Activated CD8-positive, alpha-beta memory T cell treated with anti-CD3 and anti-CD28 coated beads, Interleukin-2, amount 10 ng/mL, durations not matched to agents 7 days and 5 days (primary cell): ENCODE data around the gene ERC2. TPM values are rescaled to one million over a fixed set of nuclear protein-coding genes. Genes with fewer than 3 reads are reported as not detected.

Experiments
- ATAC-seq: fragments of 150-1000 bp; cut with Tn5 transposase; one replicate; pipeline ENCODE4 v1.10.0; 2021; ENCODE audit warnings: moderate library complexity
- CTCF ChIA-PET: fragments of 350-600 bp; sonication (Branson Sonifier 250); formaldehyde crosslinking; loops from one replicate; lab custom pipeline; 2021; ENCODE audit warnings: antibody characterized with exemption; lab: Charles Lee
- DNase-seq: peaks from one replicate; pipeline ENCODE4 v3.0.0-alpha.2; 2020
- H3K27ac Mint-ChIP-seq: one replicate; pipeline ENCODE4 v1.8.0; 2021; ENCODE audit warnings: mild to moderate bottlenecking, mixed read lengths
- H3K27me3 Mint-ChIP-seq: one replicate; pipeline ENCODE4 v1.8.0; 2021; ENCODE audit warnings: mixed read lengths
- H3K36me3 Mint-ChIP-seq: one replicate; pipeline ENCODE4 v1.8.0; 2021; ENCODE audit warnings: mild to moderate bottlenecking, mixed read lengths
- H3K4me1 Mint-ChIP-seq: one replicate; pipeline ENCODE4 v1.8.0; 2021; ENCODE audit warnings: mixed read lengths
- H3K4me3 Mint-ChIP-seq: one replicate; pipeline ENCODE4 v1.8.0; 2021; ENCODE audit warnings: mild to moderate bottlenecking, moderate library complexity, mixed read lengths
- H3K9me3 Mint-ChIP-seq: one replicate; pipeline ENCODE4 v1.8.0; 2022; ENCODE audit warnings: low read depth, mixed read lengths
- total RNA-seq, 2 experiments: library from RNA; stranded (reverse); gene quantifications; one replicate each; pipeline ENCODE4 v1.2.3, GENCODE V29; 2021

The ERC2 gene
- total RNA-seq, 2 experiments from 2014 or later = not detected

- no peaks in the 10 kb centered on the region for H3K27me3 Mint-ChIP-seq
- CTCF ChIA-PET = no interaction called here
- no peak for DNase-seq
Observed at GRCh38 chr3:55531321-55531720, 936.9 kb downstream of the ERC2 start.

GRCh38 chr3:55527361-55527760, 940.9 kb downstream of the ERC2 start:
- Mint-ChIP-seq H3K27me3 (no peaks in the 10 kb centered on the region), H3K36me3 (no peaks in the 10 kb centered on the region), H3K4me1 (no peaks in the 10 kb centered on the region), H3K4me3 (no peak overlapping the region), H3K27ac (no peak overlapping the region), H3K9me3 (no peaks in the 10 kb centered on the region)
- no peak for DNase-seq
- CTCF ChIA-PET = no interaction called here
- ATAC-seq = no peak

More at GRCh38 chr3:55531321-55531720, 936.9 kb downstream of the ERC2 start:
- no peak overlapping the region for H3K27ac Mint-ChIP-seq
- no peaks in the 10 kb centered on the region for H3K36me3 Mint-ChIP-seq
- H3K4me1 Mint-ChIP-seq = no peaks in the 10 kb centered on the region
- no peak for ATAC-seq
- no peak overlapping the region for H3K4me3 Mint-ChIP-seq
- H3K9me3 Mint-ChIP-seq = no peaks in the 10 kb centered on the region

GRCh38 chr3:55526332-55527030, 941.8 kb downstream of the ERC2 start:
- Mint-ChIP-seq H3K27ac (no peak overlapping the region), H3K36me3 (no peaks in the 10 kb centered on the region), H3K4me3 (no peak overlapping the region), H3K27me3 (no peaks in the 10 kb centered on the region), H3K9me3 (no peaks in the 10 kb centered on the region), H3K4me1 (no peaks in the 10 kb centered on the region)
- DNase-seq (no peak), ATAC-seq (no peak)
- CTCF ChIA-PET = no interaction called here

- no peak overlapping the region for H3K4me3 Mint-ChIP-seq
- no peaks in the 10 kb centered on the region for H3K4me1 Mint-ChIP-seq
- ATAC-seq (no peak), DNase-seq (no peak)
- no peaks in the 10 kb centered on the region for H3K36me3 Mint-ChIP-seq
- no peaks in the 10 kb centered on the region for H3K9me3 Mint-ChIP-seq
- H3K27me3 Mint-ChIP-seq = no peaks in the 10 kb centered on the region
- no peak overlapping the region for H3K27ac Mint-ChIP-seq
- CTCF ChIA-PET = no interaction called here
Observed at GRCh38 chr3:55525436-55525835, 942.8 kb downstream of the ERC2 start.

GRCh38 chr3:55524565-55525244, 943.6 kb downstream of the ERC2 start:
- CTCF ChIA-PET = interaction anchor here (0.7 kb wide), 1 partner anchor 11 kb away, joined by 3 read pairs; no protein-coding TSS in a partner anchor
- H3K27me3 Mint-ChIP-seq = no peaks in the 10 kb centered on the region

GRCh38 chr3:55523471-55523870, 944.8 kb downstream of the ERC2 start:
- Mint-ChIP-seq H3K36me3 (no peaks in the 10 kb centered on the region), H3K27me3 (no peaks in the 10 kb centered on the region), H3K4me1 (no peaks in the 10 kb centered on the region), H3K9me3 (no peaks in the 10 kb centered on the region), H3K4me3 (no peak overlapping the region), H3K27ac (no peak overlapping the region)
- no peak for DNase-seq
- CTCF ChIA-PET = no interaction called here
- ATAC-seq = no peak

More at GRCh38 chr3:55524565-55525244, 943.6 kb downstream of the ERC2 start:
- H3K4me1 Mint-ChIP-seq = no peaks in the 10 kb centered on the region
- no peaks in the 10 kb centered on the region for H3K9me3 Mint-ChIP-seq
- no peak for ATAC-seq
- H3K27ac Mint-ChIP-seq = no peak overlapping the region
- no peaks in the 10 kb centered on the region for H3K36me3 Mint-ChIP-seq
- no peak overlapping the region for H3K4me3 Mint-ChIP-seq
- DNase-seq = no peak

GRCh38 chr3:55521738-55522421, 946.4 kb downstream of the ERC2 start:
- Mint-ChIP-seq H3K4me3 (no peak overlapping the region), H3K27ac (no peak overlapping the region), H3K4me1 (no peaks in the 10 kb centered on the region), H3K9me3 (no peaks in the 10 kb centered on the region), H3K27me3 (no peaks in the 10 kb centered on the region), H3K36me3 (no peaks in the 10 kb centered on the region)
- no peak for ATAC-seq
- CTCF ChIA-PET = no interaction called here
- DNase-seq = no peak

- Mint-ChIP-seq H3K36me3 (no peaks in the 10 kb centered on the region), H3K4me1 (no peaks in the 10 kb centered on the region), H3K4me3 (no peak overlapping the region), H3K9me3 (no peaks in the 10 kb centered on the region), H3K27ac (no peak overlapping the region), H3K27me3 (no peaks in the 10 kb centered on the region)
- DNase-seq = no peak
- ATAC-seq = no peak
- CTCF ChIA-PET = no interaction called here
Observed at GRCh38 chr3:55521064-55521737, 947.1 kb downstream of the ERC2 start.

GRCh38 chr3:55519019-55519418, 949.2 kb downstream of the ERC2 start:
- no peaks in the 10 kb centered on the region for H3K36me3 Mint-ChIP-seq
- CTCF ChIA-PET = no interaction called here
- no peaks in the 10 kb centered on the region for H3K27me3 Mint-ChIP-seq
- H3K9me3 Mint-ChIP-seq = no peaks in the 10 kb centered on the region
- H3K4me3 Mint-ChIP-seq = no peak overlapping the region
- H3K27ac Mint-ChIP-seq = no peak overlapping the region
- DNase-seq (no peak), ATAC-seq (no peak)
- no peaks in the 10 kb centered on the region for H3K4me1 Mint-ChIP-seq

- Mint-ChIP-seq H3K36me3 (no peaks in the 10 kb centered on the region), H3K27ac (no peak overlapping the region), H3K4me1 (no peaks in the 10 kb centered on the region), H3K4me3 (no peak overlapping the region), H3K9me3 (no peaks in the 10 kb centered on the region), H3K27me3 (no peaks in the 10 kb centered on the region)
- CTCF ChIA-PET = no interaction called here
- no peak for DNase-seq
- no peak for ATAC-seq
Observed at GRCh38 chr3:55518451-55518850, 949.8 kb downstream of the ERC2 start.

- Mint-ChIP-seq H3K27me3 (no peaks in the 10 kb centered on the region), H3K4me1 (no peaks in the 10 kb centered on the region), H3K4me3 (no peak overlapping the region), H3K36me3 (no peaks in the 10 kb centered on the region), H3K9me3 (no peaks in the 10 kb centered on the region), H3K27ac (no peak overlapping the region)
- CTCF ChIA-PET = no interaction called here
- no peak for ATAC-seq
- no peak for DNase-seq
Observed at GRCh38 chr3:55516392-55517030, 951.8 kb downstream of the ERC2 start.

GRCh38 chr3:55515550-55516246, 952.6 kb downstream of the ERC2 start:
- no peak for DNase-seq
- Mint-ChIP-seq H3K4me1 (no peaks in the 10 kb centered on the region), H3K27me3 (no peaks in the 10 kb centered on the region), H3K9me3 (no peaks in the 10 kb centered on the region), H3K27ac (no peak overlapping the region), H3K36me3 (no peaks in the 10 kb centered on the region), H3K4me3 (no peak overlapping the region)
- ATAC-seq = no peak
- CTCF ChIA-PET = no interaction called here

GRCh38 chr3:55514962-55515361, 953.3 kb downstream of the ERC2 start:
- Mint-ChIP-seq H3K27ac (no peak overlapping the region), H3K9me3 (no peaks in the 10 kb centered on the region), H3K4me1 (no peaks in the 10 kb centered on the region), H3K36me3 (no peaks in the 10 kb centered on the region), H3K27me3 (no peaks in the 10 kb centered on the region), H3K4me3 (no peak overlapping the region)
- CTCF ChIA-PET = no interaction called here
- ATAC-seq (no peak), DNase-seq (no peak)
